Caco-2 (cell line): ENCODE measurements around the gene RCSD1. TPM values are rescaled to one million over a fixed set of nuclear protein-coding genes. Genes with fewer than 3 reads are reported as not detected.
A peak's percentile ranks its signal among the peaks of the same experiment; 100 is the strongest.
"Not testable (repeated sequence)": the region's sequence is repeated elsewhere in the genome, so short reads cannot be mapped to it uniquely, and the experiment has no call there.

Source experiments
- BruUV-seq: library from RNA; stranded (reverse); fragments of 400-500 nt; replicated peaks from 2 replicates; lab custom pipeline; 2021; lab: Mats Ljungman, UMichigan
- CTCF ChIA-PET: fragments of 300-600 bp; sonication (Branson Sonifier 250); formaldehyde crosslinking; loops from one replicate; lab custom pipeline; 2022; ENCODE audit warnings: antibody characterized with exemption; lab: Charles Lee
- POLR2A ChIA-PET: fragments of 300-600 bp; sonication (Branson Sonifier 250); formaldehyde crosslinking; loops from one replicate; lab custom pipeline; 2022; ENCODE audit warnings: antibody characterized with exemption; lab: Charles Lee
- DNase-seq, 2 experiments: peaks; one replicate each; pipeline versions ENCODE4 v3.0.0 to v3.0.0-alpha.2; 2020 to 2022
- H3K27me3 ChIP-seq: replicated peaks from 2 replicates; pipeline ENCODE4 v1.6.0; 2011; ENCODE audit warnings: low read length; ENCODE audit not compliant: control insufficient read depth, insufficient read depth
- H3K36me3 ChIP-seq: 2 replicates; pipeline ENCODE4 v1.5.1; 2011; ENCODE audit warnings: low read length; ENCODE audit not compliant: control insufficient read depth, insufficient read depth
- H3K4me1 ChIP-seq: fragments of 250-450 bp; sonication (Bioruptor Pico); 2 replicates; pipeline ENCODE4 v1.5.1; 2020; ENCODE audit warnings: mild to moderate bottlenecking
- H3K4me3 ChIP-seq: 2 replicates; pipeline ENCODE4 v1.5.1; 2011; ENCODE audit warnings: low read depth, mild to moderate bottlenecking, control low read depth, low read length
- H3K9me3 ChIP-seq: fragments of 250-450 bp; sonication (Bioruptor Pico); 2 replicates; pipeline ENCODE4 v1.5.1; 2020; ENCODE audit warnings: mild to moderate bottlenecking, moderate library complexity
- H3K27ac Mint-ChIP-seq: one replicate; pipeline ENCODE4 v1.8.0; 2022; ENCODE audit warnings: mixed read lengths; ENCODE audit not compliant: unreplicated experiment
- H3K27me3 Mint-ChIP-seq: one replicate; pipeline ENCODE4 v1.8.0; 2022; ENCODE audit warnings: mixed read lengths; ENCODE audit not compliant: insufficient read depth, unreplicated experiment
- H3K36me3 Mint-ChIP-seq: one replicate; pipeline ENCODE4 v1.8.0; 2022; ENCODE audit warnings: mild to moderate bottlenecking, mixed read lengths; ENCODE audit not compliant: insufficient read depth, unreplicated experiment
- H3K4me1 Mint-ChIP-seq: one replicate; pipeline ENCODE4 v1.8.0; 2022; ENCODE audit warnings: low read depth, mixed read lengths; ENCODE audit not compliant: unreplicated experiment
- H3K4me3 Mint-ChIP-seq: one replicate; pipeline ENCODE4 v1.8.0; 2022; ENCODE audit warnings: mild to moderate bottlenecking, moderate library complexity, mixed read lengths; ENCODE audit not compliant: unreplicated experiment
- H3K9me3 Mint-ChIP-seq: one replicate; pipeline ENCODE4 v1.8.0; 2022; ENCODE audit warnings: mixed read lengths; ENCODE audit not compliant: unreplicated experiment
- CTCF ChIP-seq, 2 experiments: fragments of 200-600 bp in 1 of 2; IDR thresholded peaks; 1 replicate in 1 of 2; 2 replicates in 1 of 2; pipeline versions ENCODE4 v1.5.1 to v1.8.0; 2011 to 2022; ENCODE audit warnings: antibody characterized with exemption in 1 of 2, control low read depth in 1 of 2, inconsistent platforms in 1 of 2, low read depth in 1 of 2, low read length in 1 of 2, mild to moderate bottlenecking in 1 of 2, moderate library complexity in 1 of 2; ENCODE audit not compliant: insufficient read depth in 1 of 2, severe bottlenecking in 1 of 2, unreplicated experiment in 1 of 2
- intact Hi-C: fragments of 100-400 bp; cut with micrococcal nuclease; formaldehyde crosslinking; loops from one replicate; pipeline ENCODE4 v1.10.0; 2022; ENCODE audit not compliant: unreplicated experiment
- total RNA-seq: library from RNA; stranded (reverse); gene quantifications from 2 replicates; pipeline ENCODE4 v1.2.3, GENCODE V29; 2022

RCSD1 gene
- total RNA-seq, 1 experiment from 2014 or later = not detected

- DNase-seq = peak; percentile 54 to 76
- Histone ChIP-seq H3K36me3 (no peaks in the 10 kb centered on the region), H3K9me3 (no peaks in the 10 kb centered on the region), H3K4me3 (peak overlapping the region; percentile 10), H3K4me1 (peaks cover 51% of the 10 kb centered on the region), H3K27me3 (no peaks in the 10 kb centered on the region)
- peak overlapping the region; percentile 67 for H3K4me3 Mint-ChIP-seq
- ChIA-PET POLR2A (no interaction called here), CTCF (no interaction called here)
- peaks cover 48% of the 10 kb centered on the region for H3K4me1 Mint-ChIP-seq
- H3K27me3 Mint-ChIP-seq = peaks cover 8% of the 10 kb centered on the region
- no TSS peak for BruUV-seq
- H3K9me3 Mint-ChIP-seq = no peaks in the 10 kb centered on the region
- H3K27ac Mint-ChIP-seq = peak overlapping the region; percentile 85
- H3K36me3 Mint-ChIP-seq = peaks cover 45% of the 10 kb centered on the region
- no peak for TF ChIP-seq CTCF (IDR thresholded peaks at IDR 0.05; ENCODE audit: insufficient read depth in 1 of 2, low read depth in 1 of 2, low read length in 1 of 2, severe bottlenecking in 1 of 2, unreplicated experiment in 1 of 2)
- intact Hi-C loops = no loop called here
Measured at GRCh38 chr1:167718914-167719691, 89.1 kb downstream of the RCSD1 start.

- Mint-ChIP-seq H3K4me3 (peak overlapping the region; percentile 67), H3K36me3 (peaks cover 44% of the 10 kb centered on the region), H3K27ac (peak overlapping the region; percentile 85), H3K4me1 (peaks cover 48% of the 10 kb centered on the region)
- BruUV-seq, H3K27me3 Mint-ChIP-seq, H3K36me3 ChIP-seq, H3K9me3 Mint-ChIP-seq, CTCF ChIA-PET, H3K27me3 ChIP-seq, H3K9me3 ChIP-seq: not testable (repeated sequence)
- POLR2A ChIA-PET = interaction anchor here (0.6 kb wide), 1 partner anchor 15 kb away, joined by 3 read pairs; no protein-coding TSS in a partner anchor
- peaks cover 56% of the 10 kb centered on the region for H3K4me1 ChIP-seq
- intact Hi-C loops = loop anchor here (2.0 to 5.0 kb wide), 3 partner anchors 25 to 363 kb away; no protein-coding TSS in a partner anchor
- DNase-seq = peak; percentile 72 to 74
- H3K4me3 ChIP-seq = peak overlapping the region; percentile 10
Measured at GRCh38 chr1:167719715-167720421, 89.8 kb downstream of the RCSD1 start.

GRCh38 chr1:167720965-167721616 lies 91.1 kb downstream of the RCSD1 start:
- Histone ChIP-seq H3K4me3 (peak overlapping the region; percentile 81), H3K27me3 (no peaks in the 10 kb centered on the region), H3K9me3 (no peaks in the 10 kb centered on the region), H3K4me1 (peaks cover 59% of the 10 kb centered on the region), H3K36me3 (no peaks in the 10 kb centered on the region; the same call in 1 of the 2 replicates)
- Mint-ChIP-seq H3K36me3 (peaks cover 41% of the 10 kb centered on the region), H3K9me3 (no peaks in the 10 kb centered on the region), H3K27ac (peak overlapping the region; percentile 85), H3K4me3 (peak overlapping the region; percentile 67), H3K27me3 (no peaks in the 10 kb centered on the region), H3K4me1 (peaks cover 49% of the 10 kb centered on the region)
- CTCF ChIA-PET = no interaction called here
- POLR2A ChIA-PET = no interaction called here
- intact Hi-C loops = loop anchor here (1.0 to 5.0 kb wide), 4 partner anchors 24 to 362 kb away; no protein-coding TSS in a partner anchor
- DNase-seq = peak in 1 of 2 experiments; percentile 59
- BruUV-seq = TSS peak; percentile 69
- TF ChIP-seq CTCF (IDR thresholded peaks at IDR 0.05; ENCODE audit: insufficient read depth in 1 of 2, low read depth in 1 of 2, low read length in 1 of 2, severe bottlenecking in 1 of 2, unreplicated experiment in 1 of 2) = peak in 1 of 2 experiments; percentile 51
